Nephron (organoid): ENCODE results near the gene MAP4K4.
"Not testable (repeated sequence)": the region's sequence is repeated elsewhere in the genome, so short reads cannot be mapped to it uniquely, and the experiment has no call there.

Source experiments
- H3K27ac Mint-ChIP-seq, 3 experiments: 2 replicates each; pipeline ENCODE4 v1.8.0; 2020; ENCODE audit warnings: mixed read lengths in 3 of 3, mild to moderate bottlenecking in 2 of 3, moderate library complexity in 1 of 3
- H3K27me3 Mint-ChIP-seq: 2 replicates; pipeline ENCODE4 v1.8.0; 2021; ENCODE audit warnings: low read depth, mild to moderate bottlenecking, moderate library complexity, mixed read lengths
- H3K36me3 Mint-ChIP-seq: 2 replicates; pipeline ENCODE4 v1.8.0; 2020; ENCODE audit warnings: low read depth, mixed read lengths
- H3K4me1 Mint-ChIP-seq: 2 replicates; pipeline ENCODE4 v1.8.0; 2020; ENCODE audit warnings: mixed read lengths
- H3K4me3 Mint-ChIP-seq, 3 experiments: 2 replicates each; pipeline ENCODE4 v1.8.0; 2020; ENCODE audit warnings: mild to moderate bottlenecking in 3 of 3, mixed read lengths in 3 of 3, moderate library complexity in 2 of 3
- H3K9me3 Mint-ChIP-seq: 2 replicates; pipeline ENCODE4 v1.8.0; 2020; ENCODE audit warnings: mixed read lengths
- CTCF ChIP-seq, 3 experiments: fragments of 200-600 bp; sonication (generic); IDR thresholded peaks; one replicate each; pipeline ENCODE4 v1.5.0; 2021; ENCODE audit warnings: antibody characterized with exemption in 3 of 3; ENCODE audit not compliant: unreplicated experiment in 3 of 3

MAP4K4 gene

GRCh38 chr2:101771227-101771902 is 73.9 kb downstream of the MAP4K4 start:
- Mint-ChIP-seq H3K9me3 (no peaks in the 10 kb centered on the region), H3K27ac (peak overlapping the region in 2 of 3 experiments; percentile 14 to 61), H3K4me3 (no peak overlapping the region), H3K4me1 (peaks cover 90% of the 10 kb centered on the region), H3K36me3 (peaks cover 4% of the 10 kb centered on the region), H3K27me3 (no peaks in the 10 kb centered on the region)
- no peak for TF ChIP-seq CTCF (IDR thresholded peaks at IDR 0.05; ENCODE audit: unreplicated experiment in 3 of 3)

GRCh38 chr2:101771910-101772321 is 74.4 kb downstream of the MAP4K4 start:
- Mint-ChIP-seq H3K9me3 (no peaks in the 10 kb centered on the region), H3K4me3 (no peak overlapping the region), H3K4me1 (peaks cover 88% of the 10 kb centered on the region), H3K36me3 (peaks cover 4% of the 10 kb centered on the region), H3K27me3 (no peaks in the 10 kb centered on the region), H3K27ac (peak overlapping the region in 1 of 3 experiments; percentile 14)
- TF ChIP-seq CTCF (IDR thresholded peaks at IDR 0.05; ENCODE audit: unreplicated experiment in 3 of 3): no peak

- Mint-ChIP-seq H3K27ac (no peak overlapping the region), H3K36me3 (peaks cover 4% of the 10 kb centered on the region), H3K4me1 (peaks cover 88% of the 10 kb centered on the region), H3K9me3 (no peaks in the 10 kb centered on the region), H3K4me3 (no peak overlapping the region), H3K27me3 (no peaks in the 10 kb centered on the region)
- TF ChIP-seq CTCF (IDR thresholded peaks at IDR 0.05; ENCODE audit: unreplicated experiment in 3 of 3): no peak
Measured at GRCh38 chr2:101773137-101773536, 75.6 kb downstream of the MAP4K4 start.

GRCh38 chr2:101773961-101774360 is 76.5 kb downstream of the MAP4K4 start:
- Mint-ChIP-seq H3K27ac (peak overlapping the region in 2 of 3 experiments; percentile 10 to 16), H3K4me1 (peaks cover 86% of the 10 kb centered on the region)
- not testable (repeated sequence) for H3K9me3 Mint-ChIP-seq, H3K4me3 Mint-ChIP-seq, H3K36me3 Mint-ChIP-seq, H3K27me3 Mint-ChIP-seq

GRCh38 chr2:101775092-101775491 is 77.6 kb downstream of the MAP4K4 start:
- no peak for TF ChIP-seq CTCF (IDR thresholded peaks at IDR 0.05; ENCODE audit: unreplicated experiment in 3 of 3)
- peaks cover 4% of the 10 kb centered on the region for H3K36me3 Mint-ChIP-seq
- H3K27ac Mint-ChIP-seq: peak overlapping the region; percentile 3 to 60 (median 13)
- no peaks in the 10 kb centered on the region for H3K27me3 Mint-ChIP-seq
- H3K4me3 Mint-ChIP-seq: no peak overlapping the region
- no peaks in the 10 kb centered on the region for H3K9me3 Mint-ChIP-seq
- peaks cover 87% of the 10 kb centered on the region for H3K4me1 Mint-ChIP-seq

GRCh38 chr2:101775636-101776035 is 78.1 kb downstream of the MAP4K4 start:
- Mint-ChIP-seq H3K27me3 (no peaks in the 10 kb centered on the region), H3K9me3 (no peaks in the 10 kb centered on the region), H3K27ac (peak overlapping the region; percentile 13 to 60 (median 23)), H3K4me1 (peaks cover 88% of the 10 kb centered on the region), H3K4me3 (no peak overlapping the region), H3K36me3 (peaks cover 4% of the 10 kb centered on the region)
- TF ChIP-seq CTCF (IDR thresholded peaks at IDR 0.05; ENCODE audit: unreplicated experiment in 3 of 3): no peak
